ENCODE data around the gene HIVEP3.

Gene HIVEP3

GRCh38 chr1:41540886-41541591 is 377.7 kb downstream of the HIVEP3 start:
- no peak for TF ChIP-seq CTCF (IDR thresholded peaks at IDR 0.05; ENCODE audit: unreplicated experiment in 3 of 3)
- Mint-ChIP-seq H3K36me3 (ENCODE audit: low read depth) (peaks cover 5% of the 10 kb centered on the region), H3K27me3 (ENCODE audit: low read depth) (peaks cover 29% of the 10 kb centered on the region), H3K4me3 (no peak overlapping the region), H3K9me3 (no peaks in the 10 kb centered on the region), H3K4me1 (peaks cover 61% of the 10 kb centered on the region), H3K27ac (no peak overlapping the region)

- H3K4me3 Mint-ChIP-seq: no peak overlapping the region
- TF ChIP-seq CTCF (IDR thresholded peaks at IDR 0.05; ENCODE audit: unreplicated experiment in 3 of 3): no peak
- H3K27ac Mint-ChIP-seq: no peak overlapping the region
- peaks cover 32% of the 10 kb centered on the region for H3K27me3 Mint-ChIP-seq (ENCODE audit: low read depth)
- H3K4me1 Mint-ChIP-seq: peaks cover 69% of the 10 kb centered on the region
- no peaks in the 10 kb centered on the region for H3K9me3 Mint-ChIP-seq
- H3K36me3 Mint-ChIP-seq (ENCODE audit: low read depth): peaks cover under 1% of the 10 kb centered on the region
These were observed 378.7 kb downstream of the HIVEP3 start for GRCh38 chr1:41539999-41540398.

- peaks cover 69% of the 10 kb centered on the region for H3K4me1 Mint-ChIP-seq
- H3K36me3 Mint-ChIP-seq (ENCODE audit: low read depth): no peaks in the 10 kb centered on the region
- no peak overlapping the region for H3K4me3 Mint-ChIP-seq
- H3K27ac Mint-ChIP-seq: no peak overlapping the region
- TF ChIP-seq CTCF (IDR thresholded peaks at IDR 0.05; ENCODE audit: unreplicated experiment in 3 of 3): no peak
- no peaks in the 10 kb centered on the region for H3K9me3 Mint-ChIP-seq
- peaks cover 32% of the 10 kb centered on the region for H3K27me3 Mint-ChIP-seq (ENCODE audit: low read depth)
These were observed 379.3 kb downstream of the HIVEP3 start for GRCh38 chr1:41539418-41539805.

GRCh38 chr1:41538741-41539417 is 379.8 kb downstream of the HIVEP3 start:
- TF ChIP-seq CTCF (IDR thresholded peaks at IDR 0.05; ENCODE audit: unreplicated experiment in 3 of 3): no peak
- Mint-ChIP-seq H3K27ac (no peak overlapping the region), H3K36me3 (ENCODE audit: low read depth) (no peaks in the 10 kb centered on the region), H3K4me3 (no peak overlapping the region), H3K27me3 (ENCODE audit: low read depth) (peaks cover 30% of the 10 kb centered on the region), H3K4me1 (peaks cover 67% of the 10 kb centered on the region), H3K9me3 (no peaks in the 10 kb centered on the region)

DNA sequence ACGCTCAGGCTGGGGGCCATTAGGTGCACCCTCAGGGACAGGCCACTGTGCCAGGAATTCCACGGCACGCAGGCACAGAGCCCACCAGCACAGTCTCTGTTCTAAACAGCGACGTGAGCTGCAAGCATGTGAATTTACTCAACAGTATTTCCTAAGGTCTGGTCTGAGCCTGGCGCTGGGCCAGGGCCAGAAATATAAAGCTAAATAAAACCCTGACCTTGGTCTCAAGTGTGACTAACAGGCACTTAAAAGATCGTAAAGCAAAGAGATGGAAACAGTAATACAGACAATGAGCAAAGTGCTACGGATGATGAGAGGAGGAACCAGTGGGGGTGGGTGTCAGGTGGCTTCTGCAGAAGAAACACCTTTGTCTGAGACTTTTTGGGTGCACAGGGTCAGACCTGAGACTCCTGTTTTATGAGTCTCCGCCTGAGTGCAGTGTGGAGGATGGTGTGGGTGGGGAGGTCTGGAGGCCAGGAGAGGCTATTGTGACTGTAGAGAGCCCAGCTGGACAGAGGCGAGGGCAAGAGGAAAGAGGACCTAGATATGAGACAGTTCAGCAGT is 380.9 kb downstream of the HIVEP3 start:
- Mint-ChIP-seq H3K27ac (peak overlapping the region in 1 of 3 experiments; percentile 2), H3K4me1 (peaks cover 58% of the 10 kb centered on the region), H3K36me3 (ENCODE audit: low read depth) (no peaks in the 10 kb centered on the region), H3K9me3 (no peaks in the 10 kb centered on the region), H3K27me3 (ENCODE audit: low read depth) (peaks cover 27% of the 10 kb centered on the region), H3K4me3 (no peak overlapping the region)
- TF ChIP-seq CTCF (IDR thresholded peaks at IDR 0.05; ENCODE audit: unreplicated experiment in 3 of 3): no peak

Measured in nephron (organoid).